ENCODE measurements around the gene CNPY4.
A peak's percentile ranks its signal among the peaks of the same experiment; 100 is the strongest.
"Not testable (repeated sequence)": the region's sequence is repeated elsewhere in the genome, so short reads cannot be mapped to it uniquely, and the experiment has no call there.

CNPY4 gene

GRCh38 chr7:100142461-100142860 is 23.0 kb downstream of the CNPY4 start:
- TF ChIP-seq SPI1 (IDR thresholded peaks at IDR 0.05; ENCODE audit: borderline replicate concordance, low read depth) (no peak), CTCF (IDR thresholded peaks at IDR 0.05; ENCODE audit: insufficient read depth, low read length) (no peak), GABPA (IDR thresholded peaks at IDR 0.05; ENCODE audit: low read depth) (no peak), POLR2AphosphoS5 (IDR thresholded peaks at IDR 0.05; ENCODE audit: low read depth) (no peak), REST (IDR thresholded peaks at IDR 0.05; ENCODE audit: insufficient replicate concordance, low read depth) (no peak)
- H3K27me3 ChIP-seq (ENCODE audit: insufficient read depth, poor library complexity, severe bottlenecking): no peaks in the 10 kb centered on the region
- no peak for DNase-seq (ENCODE audit: low read depth in 1 of 2, low spot score in 1 of 2)
- H3K27ac ChIP-seq (replicated peaks): peak overlapping the region; percentile 53
- H3K4me3 ChIP-seq (replicated peaks; ENCODE audit: insufficient read depth, low read length): no peak overlapping the region

- peak in 1 of 2 experiments; percentile 30 for DNase-seq (ENCODE audit: low read depth in 1 of 2, low spot score in 1 of 2)
- not testable (repeated sequence) for H3K4me3 ChIP-seq (replicated peaks; ENCODE audit: insufficient read depth, low read length); H3K27ac ChIP-seq (replicated peaks); H3K27me3 ChIP-seq (ENCODE audit: insufficient read depth, poor library complexity, severe bottlenecking)
These were observed 26.9 kb downstream of the CNPY4 start for GRCh38 chr7:100146350-100146749.

- TF ChIP-seq REST (IDR thresholded peaks at IDR 0.05; ENCODE audit: insufficient replicate concordance, low read depth): no peak
- TF ChIP-seq CTCF (IDR thresholded peaks at IDR 0.05; ENCODE audit: insufficient read depth, low read length): no peak
- TF ChIP-seq GABPA (IDR thresholded peaks at IDR 0.05; ENCODE audit: low read depth): no peak
- no peak for TF ChIP-seq POLR2AphosphoS5 (IDR thresholded peaks at IDR 0.05; ENCODE audit: low read depth)
- TF ChIP-seq SPI1 (IDR thresholded peaks at IDR 0.05; ENCODE audit: borderline replicate concordance, low read depth): no peak
- no peak overlapping the region for H3K4me3 ChIP-seq (replicated peaks; ENCODE audit: insufficient read depth, low read length)
- DNase-seq (ENCODE audit: low read depth in 1 of 2, low spot score in 1 of 2): no peak
- no peak overlapping the region for H3K27ac ChIP-seq (replicated peaks)
- no peaks in the 10 kb centered on the region for H3K27me3 ChIP-seq (ENCODE audit: insufficient read depth, poor library complexity, severe bottlenecking)
These were observed 27.8 kb downstream of the CNPY4 start for GRCh38 chr7:100147278-100147677.

GRCh38 chr7:100148225-100148558 is 28.8 kb downstream of the CNPY4 start:
- no peak for TF ChIP-seq REST (IDR thresholded peaks at IDR 0.05; ENCODE audit: insufficient replicate concordance, low read depth)
- no peak for TF ChIP-seq CTCF (IDR thresholded peaks at IDR 0.05; ENCODE audit: insufficient read depth, low read length)
- TF ChIP-seq GABPA (IDR thresholded peaks at IDR 0.05; ENCODE audit: low read depth): no peak
- no peak for TF ChIP-seq POLR2AphosphoS5 (IDR thresholded peaks at IDR 0.05; ENCODE audit: low read depth)
- TF ChIP-seq SPI1 (IDR thresholded peaks at IDR 0.05; ENCODE audit: borderline replicate concordance, low read depth): no peak
- no peak for DNase-seq (ENCODE audit: low read depth in 1 of 2, low spot score in 1 of 2)
- H3K27ac ChIP-seq (replicated peaks): peak overlapping the region; percentile 73
- H3K4me3 ChIP-seq (replicated peaks; ENCODE audit: insufficient read depth, low read length): peak overlapping the region; percentile 25
- no peaks in the 10 kb centered on the region for H3K27me3 ChIP-seq (ENCODE audit: insufficient read depth, poor library complexity, severe bottlenecking)
